Adipose tissue (tissue), 3 donors: ENCODE data around the gene ZNF43. TPM values are rescaled to one million over a fixed set of nuclear protein-coding genes. Genes with fewer than 3 reads are reported as not detected.
"Not testable (repeated sequence)": the region's sequence is repeated elsewhere in the genome, so short reads cannot be mapped to it uniquely, and the experiment has no call there.

Experiments
- H3K27ac ChIP-seq: one replicate; pipeline ENCODE4 v1.5.1; 2013; ENCODE audit warnings: low read depth, low read length
- WGBS, 3 donors: extraction: QIAGEN DNeasy Blood & Tissue Kit; methylation state at CpG; one replicate each; pipeline ENCODE4 v1.1.7; 2013; 5-methylcytosine and 5-hydroxymethylcytosine counted together
- polyA plus RNA-seq, 3 donors: library from polyadenylated mRNA; stranded (reverse); fragments of 200-250 nt; gene quantifications; one replicate each; pipeline ENCODE4 v1.2.3, GENCODE V29; 2013
- donor health status: healthy with polysubstance abuse.
- donor health status: Bipolar disorder and iron deficiency.
- donor health status: healthy.

The ZNF43 gene
- polyA plus RNA-seq, 3 donors = 2.0 to 4.0 (median 2.6) TPM

DNA sequence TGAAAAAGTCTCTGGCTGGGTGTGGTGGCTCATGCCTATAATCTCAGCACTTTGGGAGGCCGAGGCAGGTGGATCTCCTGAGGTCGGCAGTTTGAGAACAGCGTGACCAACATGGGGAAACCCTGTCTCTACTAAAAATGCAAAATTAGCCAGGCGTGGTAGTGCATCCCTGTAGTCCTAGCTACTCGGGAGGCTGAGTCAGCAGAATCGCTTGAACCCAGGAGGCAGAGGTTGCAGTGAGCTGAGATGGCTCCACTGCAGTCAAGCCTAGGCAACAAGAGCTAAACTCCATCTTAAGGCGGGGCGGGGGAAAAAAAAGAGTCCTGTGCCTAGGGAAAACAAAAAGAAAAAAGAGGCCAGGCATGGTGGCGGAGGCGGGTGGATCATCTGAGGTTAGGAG lies 2.2 kb downstream of the ZNF43 start:
- H3K27ac ChIP-seq = no peak overlapping the region
- 97% methylated on average over 10 of the region's 10 CpGs for WGBS, 3 donors

DNA sequence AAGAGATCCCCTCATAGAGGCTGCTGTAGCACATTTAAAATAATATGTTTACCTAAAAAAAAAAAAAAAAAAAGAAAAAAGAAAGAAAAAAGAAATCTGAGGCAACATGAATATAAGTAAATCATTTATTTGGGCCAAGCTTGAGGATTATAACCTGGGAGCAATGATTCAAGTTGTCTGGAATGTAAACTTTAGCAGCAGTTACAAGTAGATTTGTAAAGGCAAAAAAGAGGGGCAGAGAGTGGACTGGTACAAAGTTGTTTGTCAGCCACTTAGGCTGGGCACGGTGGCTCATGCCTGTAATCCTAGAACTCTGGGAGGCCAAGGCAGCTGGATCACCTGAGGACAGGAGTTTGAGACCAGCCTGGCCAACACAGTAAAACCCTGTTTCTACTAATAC lies 11.3 kb downstream of the ZNF43 start:
- 78 to 95% (median 94%) methylated on average over 1 of the region's 1 CpG for WGBS, 3 donors
- no peak overlapping the region for H3K27ac ChIP-seq

DNA sequence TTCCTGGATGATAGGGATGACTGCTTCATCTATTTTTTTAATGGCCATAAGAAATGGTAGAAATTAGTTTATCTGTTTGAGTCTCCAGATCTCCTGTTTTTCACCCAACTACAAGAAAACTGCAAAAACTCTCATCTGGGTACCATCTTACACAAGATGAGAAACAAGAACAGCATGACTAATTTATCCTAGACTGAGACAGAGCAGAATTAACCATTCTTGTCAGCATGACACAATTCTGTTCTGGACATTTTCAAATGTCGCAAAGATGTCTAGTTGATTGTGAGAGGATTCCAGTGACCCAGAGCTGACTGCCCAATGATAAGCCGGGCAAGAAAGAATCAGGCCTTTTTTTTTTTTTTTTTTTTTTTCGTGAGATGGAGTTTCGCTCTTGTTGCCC lies 12.8 kb downstream of the ZNF43 start:
- WGBS, 3 donors = 93 to 100% (median 97%) methylated on average over 3 to 4 of the region's 4 CpGs
- H3K27ac ChIP-seq = no peak overlapping the region

DNA sequence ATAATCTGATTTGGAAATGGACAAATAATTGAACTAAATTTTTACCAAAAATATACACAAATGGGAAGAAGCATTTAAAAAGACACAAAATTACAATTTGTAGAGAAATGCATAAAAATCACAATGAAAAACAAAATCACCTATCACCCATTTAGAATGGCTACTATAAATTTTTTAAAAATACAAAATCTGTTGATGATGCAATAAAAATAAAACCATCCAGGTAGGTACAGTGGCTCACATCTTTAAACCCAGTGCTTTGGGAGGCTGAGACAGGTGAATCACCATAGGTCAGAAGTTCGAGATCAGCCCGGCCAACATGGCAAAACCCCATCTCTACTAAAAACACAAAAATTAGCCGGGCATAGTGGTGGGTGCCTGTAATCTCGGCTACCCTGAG lies 23.5 kb downstream of the ZNF43 start:
- 98 to 99% (median 99%) methylated on average over 4 of the region's 4 CpGs for WGBS, 3 donors
- no peak overlapping the region for H3K27ac ChIP-seq

DNA sequence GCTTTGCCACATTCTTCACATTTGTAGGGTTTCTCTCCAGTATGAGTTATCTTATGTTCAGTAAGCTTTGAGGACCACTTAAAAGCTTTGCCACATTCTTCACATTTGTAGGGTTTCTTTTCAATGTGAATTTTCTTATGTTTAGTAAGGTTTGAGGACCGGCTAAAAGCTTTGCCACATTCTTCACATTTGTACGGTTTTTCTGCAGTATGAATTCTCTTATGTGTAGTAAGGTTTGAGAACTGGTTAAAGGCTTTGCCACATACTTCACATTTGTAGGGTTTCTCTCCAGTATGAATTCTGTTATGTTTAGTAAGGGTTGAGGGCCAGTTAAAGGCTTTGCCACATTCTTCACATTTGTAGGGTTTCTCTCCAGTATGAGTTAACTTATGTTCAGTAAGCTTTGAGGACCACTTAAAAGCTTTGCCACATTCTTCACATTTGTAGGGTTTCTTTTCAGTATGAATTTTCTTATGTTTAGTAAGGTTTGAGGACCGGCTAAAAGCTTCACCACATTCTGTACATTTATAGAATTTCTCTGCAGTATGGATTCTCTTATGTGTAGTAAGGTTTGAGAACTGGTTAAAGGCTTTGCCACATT lies 27.5 kb downstream of the ZNF43 start:
- 98 to 100% (median 100%) methylated on average over 3 of the region's 3 CpGs for WGBS, 3 donors
- not testable (repeated sequence) for H3K27ac ChIP-seq

DNA sequence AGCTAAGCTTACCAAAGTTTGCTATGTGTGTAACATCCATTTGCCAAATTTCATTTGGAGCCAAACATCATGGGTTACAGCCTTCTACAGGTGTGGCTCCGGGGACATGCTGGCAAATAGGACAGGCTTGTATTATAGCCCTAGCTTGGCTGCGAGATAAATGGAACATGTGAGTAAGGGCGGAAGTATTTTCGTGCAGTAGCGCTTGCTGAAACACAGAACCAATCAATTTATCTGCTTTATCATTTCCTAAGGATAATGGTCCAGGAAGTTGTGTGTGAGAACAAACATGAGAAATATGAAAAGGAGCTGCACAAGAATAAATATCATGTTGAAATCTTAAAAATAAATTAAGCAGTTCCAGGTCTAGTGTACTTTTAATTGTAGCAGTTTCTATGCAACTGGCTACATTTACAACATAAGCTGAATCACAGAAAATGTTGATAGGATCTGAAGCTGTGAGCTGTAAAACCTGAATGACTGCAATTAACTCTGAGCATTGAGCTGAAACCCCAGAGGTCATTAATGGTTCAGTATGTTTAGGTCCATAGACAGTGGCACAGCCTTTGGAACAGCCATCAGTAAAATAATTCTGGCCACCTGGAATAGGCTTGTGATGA lies 46.4 kb downstream of the ZNF43 start:
- 71 to 83% (median 71%) methylated on average over 5 of the region's 5 CpGs for WGBS, 3 donors
- H3K27ac ChIP-seq = no peak overlapping the region

DNA sequence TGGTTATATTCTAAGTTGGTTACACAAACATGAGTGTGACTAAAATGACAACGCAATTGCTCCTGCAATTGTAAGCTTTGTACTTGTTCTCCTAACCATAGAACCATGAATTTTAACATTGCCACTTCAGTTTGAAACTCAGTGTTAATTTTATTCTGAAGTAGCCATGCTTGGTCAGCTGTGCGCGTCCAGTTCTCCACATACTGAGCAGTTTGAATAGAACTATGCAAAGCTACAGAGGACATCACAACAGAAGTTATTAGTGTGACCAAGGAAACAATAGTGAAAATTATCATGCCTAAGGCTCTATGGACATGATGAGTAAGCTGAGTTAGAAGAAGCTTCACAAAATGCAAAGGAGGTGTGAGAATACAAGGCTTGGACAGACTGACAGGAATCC lies 49.0 kb downstream of the ZNF43 start:
- H3K27ac ChIP-seq = no peak overlapping the region
- WGBS, 3 donors = 92 to 96% (median 96%) methylated on average over 3 of the region's 3 CpGs

DNA sequence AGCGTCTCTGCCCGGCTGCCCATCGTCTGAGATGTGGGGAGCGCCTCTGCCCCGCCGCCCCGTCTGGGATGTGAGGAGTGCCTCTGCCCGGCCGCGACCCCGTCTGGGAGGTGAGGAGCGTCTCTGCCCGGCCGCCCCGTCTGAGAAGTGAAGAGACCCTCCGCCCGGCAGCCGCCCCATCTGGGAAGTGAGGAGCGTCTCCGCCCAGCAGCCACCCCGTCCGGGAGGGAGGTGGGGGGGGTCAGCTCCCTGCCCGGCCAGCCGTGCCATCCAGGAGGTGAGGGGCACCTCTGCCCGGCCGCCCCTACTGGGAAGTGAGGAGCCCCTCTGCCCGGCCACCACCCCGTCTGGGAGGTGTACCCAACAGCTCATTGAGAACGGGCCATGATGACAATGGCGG lies 60.2 kb downstream of the ZNF43 start:
- 93 to 99% (median 94%) methylated on average over 9 to 21 of the region's 30 CpGs for whole genome bisulfite sequencing, 3 donors

DNA sequence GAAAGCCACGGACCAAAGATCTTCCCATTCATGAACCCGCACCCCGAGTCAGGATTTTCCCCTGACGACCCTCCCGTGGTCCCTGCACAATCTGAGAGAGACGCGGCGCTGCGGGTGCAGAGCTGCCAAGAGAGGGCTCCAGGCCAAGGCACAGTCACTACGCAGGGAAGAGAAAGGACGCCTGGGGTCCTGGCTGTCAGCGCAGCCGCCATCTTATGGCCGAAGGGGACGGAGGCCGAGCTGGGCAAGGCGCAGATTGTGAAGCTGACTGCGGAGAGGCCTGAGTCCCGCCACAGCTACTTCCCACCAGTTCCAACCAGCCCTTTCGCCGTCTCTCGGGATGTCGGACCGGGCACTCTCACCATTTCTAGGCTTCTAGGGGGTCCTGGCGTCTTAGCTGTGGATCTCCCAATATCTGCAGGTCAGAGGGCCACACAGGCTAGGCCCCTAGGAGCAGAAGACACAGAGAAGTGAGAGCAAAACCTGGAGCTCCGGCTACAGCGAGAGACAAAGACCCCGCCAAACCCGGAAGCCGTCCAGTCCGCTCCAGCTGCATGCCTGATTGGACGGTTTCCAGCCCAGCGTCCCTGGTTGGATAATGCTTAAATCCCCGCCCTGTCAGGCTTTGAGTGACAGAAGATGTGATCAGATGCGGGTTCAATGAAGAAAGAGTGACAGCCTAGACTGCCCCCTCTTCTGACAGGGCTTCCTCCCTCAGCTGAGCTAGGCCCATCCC lies 68.7 kb downstream of the ZNF43 start, which contains the start of gene ZNF100:
TSS of gene ZNF100 (minus strand) at position 515 of the 736 bp plus-strand sequence. CDS start at position 365, 150 bp downstream.
- no peak within 1 kb of the TSS for H3K27ac ChIP-seq
- WGBS, 3 donors = 0 to 1% (median 0%) methylated on average over 34 to 35 of the region's 35 CpGs

More for the DNA sequence above, 60.2 kb downstream of the ZNF43 start:
- not testable (repeated sequence) for H3K27ac ChIP-seq

DNA sequence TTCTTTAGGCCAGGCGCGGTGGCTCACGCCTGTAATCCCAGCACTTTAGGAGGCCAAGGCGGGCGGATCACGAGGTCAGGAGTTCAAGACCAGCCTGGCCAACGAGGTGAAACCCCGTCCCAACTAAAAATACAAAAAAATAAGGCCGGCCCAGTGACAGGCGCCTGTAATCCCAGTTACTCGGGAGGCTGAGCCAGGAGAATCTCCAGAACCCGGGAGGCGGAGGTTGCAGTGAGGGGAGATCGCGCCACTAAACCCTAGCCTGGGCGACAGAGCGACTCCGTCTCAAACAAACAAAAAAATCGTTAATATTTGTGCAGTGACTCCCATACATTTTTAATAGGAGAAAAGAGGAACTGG lies 69.3 kb downstream of the ZNF43 start:
- H3K27ac ChIP-seq = not testable (repeated sequence)
- WGBS, 3 donors = 1 to 2% (median 1%) methylated on average over 19 of the region's 19 CpGs

DNA sequence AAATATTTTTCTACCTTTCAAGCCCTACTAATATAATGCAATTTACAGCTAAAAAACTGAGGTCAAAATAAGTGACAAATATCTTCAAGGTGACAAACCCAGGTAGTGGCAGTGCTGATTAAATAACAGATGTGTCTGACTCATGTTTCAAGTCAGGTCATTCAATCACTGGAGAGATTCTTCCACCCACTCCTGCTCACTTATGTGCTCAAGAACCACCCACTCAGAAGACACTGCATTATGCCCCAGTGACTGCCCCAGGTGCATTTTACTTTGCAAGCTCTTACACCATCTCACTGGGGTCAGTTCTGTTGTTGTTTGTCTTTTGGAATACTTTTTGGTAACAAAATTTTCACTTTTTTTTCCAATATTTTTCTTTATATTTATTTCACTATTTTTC lies 70.8 kb downstream of the ZNF43 start:
- no peak overlapping the region for H3K27ac ChIP-seq

DNA sequence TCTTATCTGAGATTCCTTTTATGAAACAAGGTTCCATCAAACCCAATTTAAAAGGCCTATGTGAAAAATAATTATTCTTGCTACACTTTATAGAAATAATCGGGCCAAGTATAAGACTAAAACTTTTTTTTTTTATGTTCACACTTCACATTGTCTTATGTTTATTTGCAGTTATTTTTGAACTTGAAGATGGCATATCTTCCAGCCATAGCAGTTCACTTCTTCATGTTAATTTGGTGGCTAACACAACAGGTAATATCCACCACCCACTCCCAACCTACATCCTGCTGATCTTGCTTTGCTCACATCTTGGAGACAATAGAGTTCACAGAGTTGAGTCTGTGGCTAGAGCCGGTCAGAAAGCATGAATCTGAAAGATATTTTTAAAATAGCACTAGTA lies 74.4 kb downstream of the ZNF43 start:
- H3K27ac ChIP-seq = not testable (repeated sequence)
- 47 to 98% (median 71%) methylated on average over 2 of the region's 2 CpGs for WGBS, 3 donors

DNA sequence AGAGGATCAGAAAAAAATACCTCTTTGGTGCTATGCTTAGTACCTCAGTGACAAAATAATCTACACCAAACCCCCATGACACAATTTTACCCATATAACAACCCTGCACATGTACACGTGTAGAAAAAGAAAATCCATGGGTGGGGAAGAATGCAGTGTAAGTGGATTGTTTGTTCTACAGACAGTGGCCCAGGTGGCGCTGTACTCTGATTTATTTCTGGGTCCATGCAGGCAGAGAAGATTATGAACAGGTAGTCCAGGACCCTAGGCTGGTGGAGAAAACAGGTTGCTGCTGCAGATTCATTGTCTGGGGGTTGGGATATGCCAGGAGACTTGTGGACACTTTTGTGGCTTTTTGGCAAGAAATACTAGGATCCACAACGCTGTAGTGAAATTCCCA lies 77.7 kb downstream of the ZNF43 start:
- H3K27ac ChIP-seq = no peak overlapping the region
- 90 to 95% (median 94%) methylated on average over 3 of the region's 3 CpGs for WGBS, 3 donors

DNA sequence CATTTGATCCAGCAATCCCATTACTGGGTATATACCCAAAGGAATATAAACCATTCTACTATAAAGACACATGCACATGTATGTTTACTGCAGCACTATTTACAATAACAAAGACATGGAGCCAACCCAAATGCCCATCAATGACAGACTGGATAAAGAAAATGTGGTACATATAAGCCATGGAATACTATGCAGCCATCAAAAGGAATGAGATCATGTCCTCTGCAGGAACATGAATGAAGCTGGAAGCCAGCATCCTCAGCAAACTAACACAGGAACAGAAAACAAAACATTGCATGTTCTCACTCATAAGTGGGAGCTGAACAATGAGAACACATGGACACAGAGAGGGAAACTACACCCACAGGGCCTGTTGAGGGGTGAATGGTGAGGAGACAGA lies 80.4 kb downstream of the ZNF43 start:
- H3K27ac ChIP-seq = not testable (repeated sequence)

Other genes starting within 250 kb of the ZNF43 start
- gene ZNF100, start 68.6 kb downstream of the ZNF43 start, polyA plus RNA-seq = 1 to 10 TPM; 1.4 to 1.9 (median 1.5) TPM
- gene ZNF208, start 174.8 kb upstream of the ZNF43 start, polyA plus RNA-seq = 1 to 10 TPM in 1 of 3 donors, under 1 TPM in 2; 0.92 to 1.1 (median 0.97) TPM
- gene ZNF257, start 216.3 kb upstream of the ZNF43 start, polyA plus RNA-seq = 1 to 10 TPM in 1 of 3 donors, under 1 TPM in 2; 0.27 to 1.3 (median 0.34) TPM